D341Med (cell line): ENCODE data around the gene RBM26.

Experiments used
- DNase-seq: peaks from one replicate; pipeline ENCODE4 v3.0.0; 2012; ENCODE audit warnings: low spot score

Gene RBM26

GRCh38 chr13:79273045-79273444, 133.0 kb downstream of the RBM26 start:
- no peak for DNase-seq

DNA sequence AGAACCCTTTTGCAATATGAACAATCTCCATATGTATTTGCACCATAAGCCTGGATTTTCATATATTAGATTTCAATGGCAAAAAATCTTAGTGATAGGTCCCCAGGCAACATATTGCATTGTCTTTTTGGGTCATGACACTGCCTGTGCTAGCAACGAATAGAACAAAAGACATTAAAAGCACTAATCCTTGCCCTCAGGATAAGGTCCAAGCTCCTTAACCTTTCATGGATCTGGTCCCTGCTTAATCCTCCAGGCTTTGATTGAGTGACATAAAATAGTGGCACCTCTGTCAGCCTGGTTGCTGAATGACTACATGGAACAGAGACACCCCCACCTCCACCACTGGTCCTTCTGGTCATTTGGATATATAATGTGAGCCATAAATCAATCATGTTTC, 134.4 kb downstream of the RBM26 start:
- DNase-seq: no peak

- no peak for DNase-seq
Observed at GRCh38 chr13:79270859-79271258, 135.2 kb downstream of the RBM26 start.
